Hepatocyte (in vitro differentiated cells): ENCODE results near the gene SCT. TPM values are rescaled to one million over a fixed set of nuclear protein-coding genes. Genes with fewer than 3 reads are reported as not detected.
A peak's percentile ranks its signal among the peaks of the same experiment; 100 is the strongest.

Source experiments
- DNase-seq: peaks from one replicate; pipeline ENCODE4 v3.0.0-alpha.2; 2016; ENCODE audit warnings: low spot score
- H2AFZ ChIP-seq: fragments of 200-600 bp; sonication (generic); 2 replicates; pipeline ENCODE4 v1.6.0; 2016; ENCODE audit warnings: antibody characterized with exemption, mild to moderate bottlenecking
- H3K27ac ChIP-seq: fragments of 200-600 bp; sonication (generic); 2 replicates; pipeline ENCODE4 v1.5.1; 2016; ENCODE audit warnings: mild to moderate bottlenecking
- H3K27me3 ChIP-seq: fragments of 200-600 bp; sonication (generic); 2 replicates; pipeline ENCODE4 v1.6.1; 2016
- H3K36me3 ChIP-seq: fragments of 200-600 bp; sonication (generic); replicated peaks from 2 replicates; pipeline ENCODE4 v1.5.1; 2016; ENCODE audit warnings: low read depth; ENCODE audit not compliant: insufficient read depth
- H3K4me1 ChIP-seq: fragments of 200-600 bp; sonication (generic); 2 replicates; pipeline ENCODE4 v1.5.1; 2016; ENCODE audit warnings: mild to moderate bottlenecking, moderate library complexity; ENCODE audit not compliant: insufficient read depth
- H3K4me2 ChIP-seq: fragments of 200-600 bp; sonication (generic); 2 replicates; pipeline ENCODE4 v1.6.0; 2016
- H3K4me3 ChIP-seq: fragments of 200-600 bp; sonication (generic); 2 replicates; pipeline ENCODE4 v1.5.1; 2016; ENCODE audit warnings: mild to moderate bottlenecking
- H3K79me2 ChIP-seq: fragments of 200-600 bp; sonication (generic); 2 replicates; pipeline ENCODE4 v1.6.0; 2017; ENCODE audit warnings: mild to moderate bottlenecking
- H3K9me2 ChIP-seq: fragments of 200-600 bp; sonication (generic); replicated peaks from 2 replicates; pipeline ENCODE4 v1.6.0; 2017; ENCODE audit warnings: mild to moderate bottlenecking; ENCODE audit not compliant: insufficient read depth
- H3K9me3 ChIP-seq: fragments of 200-600 bp; sonication (generic); 2 replicates; pipeline ENCODE4 v1.5.1; 2016; ENCODE audit warnings: low read depth, mild to moderate bottlenecking
- H4K20me1 ChIP-seq: fragments of 200-600 bp; sonication (generic); 2 replicates; pipeline ENCODE4 v1.6.0; 2016; ENCODE audit warnings: mild to moderate bottlenecking; ENCODE audit not compliant: insufficient read depth, poor library complexity, severe bottlenecking
- CTCF ChIP-seq: fragments of 200-600 bp; sonication (generic); IDR thresholded peaks from 2 replicates; pipeline ENCODE4 v1.5.1; 2016; ENCODE audit warnings: antibody characterized with exemption, mild to moderate bottlenecking; ENCODE audit not compliant: poor library complexity
- EZH2 ChIP-seq: fragments of 200-600 bp; sonication (generic); IDR thresholded peaks from 2 replicates; pipeline ENCODE4 v1.6.1; 2016; ENCODE audit warnings: antibody characterized with exemption, mild to moderate bottlenecking, borderline replicate concordance
- EZH2phosphoT487 ChIP-seq: fragments of 200-600 bp; sonication (generic); IDR thresholded peaks from one replicate; pipeline ENCODE4 v1.6.1; 2018; ENCODE audit warnings: antibody characterized with exemption, mild to moderate bottlenecking, low read depth, moderate library complexity; ENCODE audit not compliant: unreplicated experiment, severe bottlenecking
- WGBS: methylation state at CpG from one replicate; pipeline ENCODE4 v1.1.6; 2016; ENCODE audit warnings: low lambda C conversion rate; ENCODE audit errors: missing lambda C conversion rate; 5-methylcytosine and 5-hydroxymethylcytosine counted together
- polyA plus RNA-seq: library from polyadenylated mRNA; unstranded; fragments of >200 nt; fragmentation: Nextera tagmentation; extraction: Ambion mirVana; gene quantifications from 2 replicates; pipeline ENCODE4 v1.2.1, GENCODE V29; 2016
- total RNA-seq: library from RNA; depleted of rRNA; stranded (reverse); fragments of >200 nt; gene quantifications from 2 replicates; pipeline ENCODE4 v1.2.3, GENCODE V29; 2014

SCT gene
- total and polyA plus RNA-seq, 2 experiments from 2014 or later = 21.7 TPM; not detected in 1

- H3K4me3 ChIP-seq = no peak overlapping the region
- no peak for DNase-seq
- TF ChIP-seq CTCF (no peak), EZH2 (no peak), EZH2phosphoT487 (no peak)
- no peaks in the 10 kb centered on the region for H3K9me3 ChIP-seq
- H3K4me2 ChIP-seq = no peak overlapping the region
- H4K20me1 ChIP-seq = no peaks in the 10 kb centered on the region
- no peak overlapping the region for H2AFZ ChIP-seq
- no peaks in the 10 kb centered on the region for H3K9me2 ChIP-seq
- peaks cover 8% of the 10 kb centered on the region for H3K79me2 ChIP-seq
- no peaks in the 10 kb centered on the region for H3K36me3 ChIP-seq
- 74% methylated on average over 11 of the region's 11 CpGs for WGBS
- H3K27me3 ChIP-seq = no peaks in the 10 kb centered on the region
- peak overlapping the region; percentile 53 for H3K27ac ChIP-seq
- no peaks in the 10 kb centered on the region for H3K4me1 ChIP-seq
Observed at GRCh38 chr11:665704-666281, 38.8 kb upstream of the SCT start.

- peaks cover 8% of the 10 kb centered on the region for H3K79me2 ChIP-seq
- no peaks in the 10 kb centered on the region for H3K9me3 ChIP-seq
- H3K4me2 ChIP-seq = no peak overlapping the region
- peak; percentile 61 for DNase-seq
- no peaks in the 10 kb centered on the region for H3K27me3 ChIP-seq
- no peaks in the 10 kb centered on the region for H4K20me1 ChIP-seq
- no peak overlapping the region for H2AFZ ChIP-seq
- no peaks in the 10 kb centered on the region for H3K4me1 ChIP-seq
- H3K36me3 ChIP-seq = no peaks in the 10 kb centered on the region
- H3K4me3 ChIP-seq = no peak overlapping the region
- no peaks in the 10 kb centered on the region for H3K9me2 ChIP-seq
- H3K27ac ChIP-seq = peak overlapping the region; percentile 53
- 83% methylated on average over 14 of the region's 15 CpGs for WGBS
- TF ChIP-seq EZH2 (no peak), EZH2phosphoT487 (no peak), CTCF (no peak)
Observed at GRCh38 chr11:665062-665703, 38.2 kb upstream of the SCT start.

- no peak overlapping the region for H3K4me3 ChIP-seq
- H3K27ac ChIP-seq = no peak overlapping the region
- H3K36me3 ChIP-seq = no peaks in the 10 kb centered on the region
- peaks cover 8% of the 10 kb centered on the region for H3K79me2 ChIP-seq
- H3K4me2 ChIP-seq = no peak overlapping the region
- no peak overlapping the region for H2AFZ ChIP-seq
- no peaks in the 10 kb centered on the region for H3K9me2 ChIP-seq
- WGBS = 77% methylated on average over 15 of the region's 15 CpGs
- no peaks in the 10 kb centered on the region for H3K27me3 ChIP-seq
- H3K9me3 ChIP-seq = no peaks in the 10 kb centered on the region
- no peaks in the 10 kb centered on the region for H3K4me1 ChIP-seq
- peak; percentile 68 for DNase-seq
- no peaks in the 10 kb centered on the region for H4K20me1 ChIP-seq
- no peak for TF ChIP-seq EZH2
- peak; percentile 62 for TF ChIP-seq CTCF
Observed at GRCh38 chr11:662689-663274, 35.8 kb upstream of the SCT start.
